ENCODE measurements around the gene ZBTB7B. TPM values are rescaled to one million over a fixed set of nuclear protein-coding genes. Genes with fewer than 3 reads are reported as not detected.

ZBTB7B gene
- total RNA-seq, 2 experiments from 2014 or later = 22.8 to 25.1 TPM

DNA sequence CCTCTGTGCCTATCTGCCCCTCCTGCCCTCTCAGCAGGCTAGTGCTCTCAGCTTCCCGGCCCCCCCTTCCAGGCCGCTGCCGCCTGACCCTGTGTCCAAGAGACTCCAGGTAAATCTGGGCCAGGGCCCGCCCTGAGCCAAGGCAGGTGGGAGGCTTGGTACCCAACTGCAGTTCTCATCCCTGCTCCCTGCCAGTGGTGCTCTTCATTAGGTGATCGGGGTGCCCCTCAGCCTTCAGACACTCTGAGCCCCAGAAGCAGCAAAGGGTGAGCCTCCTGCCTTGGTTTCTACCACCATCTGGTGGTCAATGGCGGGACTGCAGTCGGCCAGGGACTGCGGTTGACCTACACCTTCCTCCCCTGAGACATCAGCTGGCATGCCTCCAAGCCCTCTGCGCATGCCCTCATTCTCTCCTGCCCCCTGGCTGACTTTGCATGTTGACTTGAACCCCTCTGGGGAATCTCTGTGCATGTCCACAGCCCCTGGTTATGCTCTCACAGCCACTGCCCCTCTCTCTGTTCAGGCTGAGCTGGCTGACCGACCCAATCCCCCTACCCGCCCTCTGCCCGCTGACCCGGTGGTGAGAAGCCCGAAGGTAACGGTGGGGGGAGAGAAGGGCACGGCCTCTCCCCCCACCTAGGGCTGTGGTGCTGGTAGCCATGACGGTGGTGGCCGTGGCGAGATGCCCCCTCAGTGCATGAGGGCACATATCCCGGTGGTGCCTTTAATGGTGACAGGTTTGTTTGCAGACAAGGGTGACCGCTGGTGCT lies 59.0 kb downstream of the ZBTB7B start:
- H3K9me3 ChIP-seq (ENCODE audit: control insufficient read depth in 1 of 2, insufficient read depth in 1 of 2, low read length in 2 of 2) = no peaks in the 10 kb centered on the region
- H3K36me3 ChIP-seq (ENCODE audit: insufficient read depth, low read length) = peaks cover 15% of the 10 kb centered on the region
- H3K4me3 Mint-ChIP-seq = peak overlapping the region; percentile 85
- peak; percentile 88 to 98 (median 94) for DNase-seq
- H3K9me3 Mint-ChIP-seq = no peaks in the 10 kb centered on the region
- H3K27me3 ChIP-seq (ENCODE audit: control insufficient read depth in 1 of 2, insufficient read depth in 2 of 2, low read length in 2 of 2) = no peaks in the 10 kb centered on the region
- intact Hi-C loops (cut with DNase I, micrococcal nuclease) = loop anchor here (1.0 to 5.0 kb wide), 9 partner anchors 16 to 654 kb away; partner anchors contain the start of genes IL6R (in 1 of the 2), PYGO2 (in 1 of the 2), UBE2Q1 (in 1 of the 2) and ZBTB7B (in 1 of the 2)
- no peaks in the 10 kb centered on the region for H3K27me3 Mint-ChIP-seq
- ChIA-PET CTCF (interaction anchor here (0.6 to 6.5 kb wide), 32 partner anchors 10 to 1196 kb away, joined by 3 to 78 read pairs (median 4); partner anchors contain the start of genes ADAM15, EFNA3, FLAD1 and KRTCAP2), POLR2A (interaction anchor here (0.6 to 1.4 kb wide), 6 partner anchors 9 to 23 kb away, joined by 3 to 10 read pairs (median 4); partner anchors contain the start of genes ADAM15 and EFNA3)
- H3K27ac ChIP-seq (ENCODE audit: low read depth in 1 of 2, low read length in 2 of 2) = no peak overlapping the region
- TF ChIP-seq, protein P1, sequence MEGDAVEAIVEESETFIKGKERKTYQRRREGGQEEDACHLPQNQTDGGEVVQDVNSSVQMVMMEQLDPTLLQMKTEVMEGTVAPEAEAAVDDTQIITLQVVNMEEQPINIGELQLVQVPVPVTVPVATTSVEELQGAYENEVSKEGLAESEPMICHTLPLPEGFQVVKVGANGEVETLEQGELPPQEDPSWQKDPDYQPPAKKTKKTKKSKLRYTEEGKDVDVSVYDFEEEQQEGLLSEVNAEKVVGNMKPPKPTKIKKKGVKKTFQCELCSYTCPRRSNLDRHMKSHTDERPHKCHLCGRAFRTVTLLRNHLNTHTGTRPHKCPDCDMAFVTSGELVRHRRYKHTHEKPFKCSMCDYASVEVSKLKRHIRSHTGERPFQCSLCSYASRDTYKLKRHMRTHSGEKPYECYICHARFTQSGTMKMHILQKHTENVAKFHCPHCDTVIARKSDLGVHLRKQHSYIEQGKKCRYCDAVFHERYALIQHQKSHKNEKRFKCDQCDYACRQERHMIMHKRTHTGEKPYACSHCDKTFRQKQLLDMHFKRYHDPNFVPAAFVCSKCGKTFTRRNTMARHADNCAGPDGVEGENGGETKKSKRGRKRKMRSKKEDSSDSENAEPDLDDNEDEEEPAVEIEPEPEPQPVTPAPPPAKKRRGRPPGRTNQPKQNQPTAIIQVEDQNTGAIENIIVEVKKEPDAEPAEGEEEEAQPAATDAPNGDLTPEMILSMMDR (IDR thresholded peaks at IDR 0.05) = peak; percentile 98
- no peak overlapping the region for H3K4me3 ChIP-seq (ENCODE audit: low read length)
- H3K36me3 Mint-ChIP-seq (ENCODE audit: low read depth) = peaks cover 8% of the 10 kb centered on the region
- peaks cover 32% of the 10 kb centered on the region for H3K4me1 Mint-ChIP-seq (ENCODE audit: low read depth)
- H3K27ac Mint-ChIP-seq = peak overlapping the region; percentile 51
- peaks cover 41% of the 10 kb centered on the region for H3K4me1 ChIP-seq (ENCODE audit: insufficient read depth, low read length)
- ATAC-seq (ENCODE audit: poor library complexity) = peak; percentile 54

GRCh38 chr1:155062151-155062686 lies 59.6 kb downstream of the ZBTB7B start:
- Histone ChIP-seq H3K4me3 (ENCODE audit: low read length) (no peak overlapping the region), H3K27me3 (ENCODE audit: control insufficient read depth in 1 of 2, insufficient read depth in 2 of 2, low read length in 2 of 2) (no peaks in the 10 kb centered on the region), H3K36me3 (ENCODE audit: insufficient read depth, low read length) (peaks cover 17% of the 10 kb centered on the region), H3K27ac (ENCODE audit: low read depth in 1 of 2, low read length in 2 of 2) (no peak overlapping the region), H3K9me3 (ENCODE audit: control insufficient read depth in 1 of 2, insufficient read depth in 1 of 2, low read length in 2 of 2) (no peaks in the 10 kb centered on the region), H3K4me1 (ENCODE audit: insufficient read depth, low read length) (peaks cover 41% of the 10 kb centered on the region)
- Mint-ChIP-seq H3K27ac (no peak overlapping the region), H3K4me3 (peak overlapping the region; percentile 93), H3K4me1 (ENCODE audit: low read depth) (peaks cover 32% of the 10 kb centered on the region), H3K9me3 (no peaks in the 10 kb centered on the region), H3K27me3 (no peaks in the 10 kb centered on the region), H3K36me3 (ENCODE audit: low read depth) (peaks cover 15% of the 10 kb centered on the region)
- ATAC-seq (ENCODE audit: poor library complexity) (no peak), DNase-seq (peak in 2 of 14 experiments; percentile 27 to 60)
- intact Hi-C loops (cut with DNase I, micrococcal nuclease) = loop anchor here (1.0 to 5.0 kb wide), 6 partner anchors 22 to 655 kb away; partner anchors contain the start of genes IL6R (in 1 of the 2), PYGO2 (in 1 of the 2), UBE2Q1 (in 1 of the 2) and ZBTB7B (in 1 of the 2)
- ChIA-PET POLR2A (interaction anchor here (0.6 to 2.3 kb wide), 7 partner anchors 9 to 23 kb away, joined by 3 to 23 read pairs (median 4); partner anchors contain the start of genes ADAM15 and EFNA3), CTCF (interaction anchor here (0.6 to 6.5 kb wide), 32 partner anchors 9 to 1196 kb away, joined by 3 to 78 read pairs (median 4); partner anchors contain the start of genes ADAM15, EFNA3, FLAD1 and KRTCAP2)
- TF ChIP-seq, protein P1 (IDR thresholded peaks at IDR 0.05) = no peak

GRCh38 chr1:155062702-155063411 lies 60.3 kb downstream of the ZBTB7B start:
- H3K27ac ChIP-seq (ENCODE audit: low read depth in 1 of 2, low read length in 2 of 2) = no peak overlapping the region
- peaks cover 32% of the 10 kb centered on the region for H3K4me1 Mint-ChIP-seq (ENCODE audit: low read depth)
- intact Hi-C loops (cut with DNase I, micrococcal nuclease) = loop anchor here (1.0 to 5.0 kb wide), 7 partner anchors 21 to 656 kb away; partner anchors contain the start of genes IL6R (in 1 of the 2), PYGO2 (in 1 of the 2), UBE2Q1 (in 1 of the 2) and ZBTB7B (in 1 of the 2)
- peak overlapping the region; percentile 76 for H3K4me3 ChIP-seq (ENCODE audit: low read length)
- TF ChIP-seq, protein P1 (IDR thresholded peaks at IDR 0.05) = peak; percentile 81
- ChIA-PET POLR2A (interaction anchor here (0.6 to 2.3 kb wide), 6 partner anchors 10 to 80 kb away, joined by 3 to 23 read pairs (median 3); partner anchors contain the start of genes ADAM15, EFNA3 and FLAD1), CTCF (interaction anchor here (0.7 to 6.5 kb wide), 9 partner anchors 8 to 584 kb away, joined by 3 to 78 read pairs (median 6); no protein-coding TSS in a partner anchor)
- H3K36me3 Mint-ChIP-seq (ENCODE audit: low read depth) = peaks cover 15% of the 10 kb centered on the region
- H3K27me3 Mint-ChIP-seq = no peaks in the 10 kb centered on the region
- peaks cover 41% of the 10 kb centered on the region for H3K4me1 ChIP-seq (ENCODE audit: insufficient read depth, low read length)
- no peaks in the 10 kb centered on the region for H3K9me3 Mint-ChIP-seq
- peaks cover 13% of the 10 kb centered on the region for H3K36me3 ChIP-seq (ENCODE audit: insufficient read depth, low read length)
- peak; percentile 59 to 82 (median 74) for DNase-seq
- H3K27ac Mint-ChIP-seq = peak overlapping the region; percentile 43
- H3K9me3 ChIP-seq (ENCODE audit: control insufficient read depth in 1 of 2, insufficient read depth in 1 of 2, low read length in 2 of 2) = no peaks in the 10 kb centered on the region
- no peaks in the 10 kb centered on the region for H3K27me3 ChIP-seq (ENCODE audit: control insufficient read depth in 1 of 2, insufficient read depth in 2 of 2, low read length in 2 of 2)
- peak; percentile 46 for ATAC-seq (ENCODE audit: poor library complexity)
- H3K4me3 Mint-ChIP-seq = peak overlapping the region; percentile 93

Data from CD4-positive, alpha-beta T cell (primary cell).